Measurements from ENCODE around the gene RARB.

The RARB gene

DNA sequence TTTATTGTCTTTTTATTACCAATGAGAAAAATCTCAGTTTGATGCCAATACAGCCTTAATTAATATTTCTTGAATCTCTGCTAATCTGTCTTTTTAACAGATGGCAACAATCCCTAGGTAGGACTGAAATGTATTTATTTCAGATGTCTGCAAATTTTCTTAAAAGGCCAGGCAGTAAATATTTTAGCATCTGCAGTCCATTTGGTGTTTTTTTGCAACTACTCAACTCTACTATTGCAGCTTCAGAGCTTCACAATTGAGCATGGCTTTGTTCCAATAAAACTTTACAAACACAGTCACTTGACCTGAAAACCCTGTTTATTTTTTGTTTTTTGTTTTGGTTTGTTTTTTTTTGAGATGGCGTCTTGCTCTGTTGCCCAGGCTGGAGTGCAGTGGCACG, 82.7 kb downstream of the RARB start:
- DNase-seq = no peak

- no peak for DNase-seq
Measured at GRCh38 chr3:25511972-25512721, 84.1 kb downstream of the RARB start.

GRCh38 chr3:25513642-25514266, 85.7 kb downstream of the RARB start:
- DNase-seq = no peak

- no peak for DNase-seq
Measured at GRCh38 chr3:25515171-25515570, 87.1 kb downstream of the RARB start.

GRCh38 chr3:25520926-25521559, 93.0 kb downstream of the RARB start:
- DNase-seq = no peak

- DNase-seq = no peak
Measured at GRCh38 chr3:25527336-25527735, 99.3 kb downstream of the RARB start.

GRCh38 chr3:25527801-25528200, 99.7 kb downstream of the RARB start:
- DNase-seq = no peak

GRCh38 chr3:25531971-25532370, 103.9 kb downstream of the RARB start:
- no peak for DNase-seq

DNA sequence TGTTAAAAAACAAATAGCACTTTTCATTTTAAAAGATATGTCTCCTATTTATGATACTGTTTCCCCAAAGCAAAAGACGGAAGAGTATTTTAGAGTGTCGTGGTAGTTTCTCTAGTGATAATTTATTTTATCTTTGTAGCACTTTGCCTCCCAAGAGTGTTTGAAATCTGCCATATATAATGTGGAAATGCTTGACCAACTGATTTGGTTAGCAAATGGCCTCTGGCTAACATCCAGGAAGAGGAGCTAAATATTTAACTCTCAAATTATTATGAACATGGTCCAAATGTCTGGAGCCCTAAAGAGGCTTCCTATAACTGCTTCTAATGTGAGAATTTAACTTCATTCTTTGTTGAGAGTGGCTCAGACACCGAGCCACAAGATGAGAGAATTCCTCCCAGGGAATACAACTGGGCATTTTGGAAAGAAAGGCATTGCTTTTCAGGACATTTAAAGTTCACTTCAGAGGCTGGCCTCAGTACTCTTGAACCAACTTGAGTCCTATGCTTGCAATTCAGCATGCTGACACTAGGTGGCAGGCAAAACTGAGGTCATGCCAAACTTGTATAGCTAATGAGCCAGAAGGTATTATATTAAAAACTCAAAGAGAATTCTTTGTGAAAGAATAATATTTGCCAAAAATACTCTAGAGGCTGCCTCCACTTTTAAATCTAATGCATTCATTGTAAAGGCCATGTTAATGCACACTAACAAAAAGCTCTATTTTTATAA, 104.5 kb downstream of the RARB start:
- DNase-seq = no peak

DNA sequence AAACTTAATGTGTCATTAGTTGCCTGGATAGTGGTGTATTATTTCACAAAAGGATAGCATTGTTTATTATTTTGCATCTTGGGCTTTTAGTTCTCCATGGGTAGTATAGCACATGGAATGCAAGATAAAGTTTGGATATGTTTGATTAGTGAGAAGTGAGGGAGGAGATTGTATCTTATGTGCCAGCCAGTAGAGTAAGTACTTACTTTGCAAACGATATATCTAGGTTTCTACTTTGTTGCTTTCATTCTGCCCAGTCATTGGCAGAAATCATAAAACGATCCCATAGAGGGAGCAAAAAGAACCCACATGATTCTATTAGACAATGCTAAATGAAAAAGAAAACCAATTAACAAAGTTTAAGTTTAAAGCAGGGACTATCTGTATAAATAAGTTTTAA, 105.3 kb downstream of the RARB start:
- DNase-seq = no peak

DNA sequence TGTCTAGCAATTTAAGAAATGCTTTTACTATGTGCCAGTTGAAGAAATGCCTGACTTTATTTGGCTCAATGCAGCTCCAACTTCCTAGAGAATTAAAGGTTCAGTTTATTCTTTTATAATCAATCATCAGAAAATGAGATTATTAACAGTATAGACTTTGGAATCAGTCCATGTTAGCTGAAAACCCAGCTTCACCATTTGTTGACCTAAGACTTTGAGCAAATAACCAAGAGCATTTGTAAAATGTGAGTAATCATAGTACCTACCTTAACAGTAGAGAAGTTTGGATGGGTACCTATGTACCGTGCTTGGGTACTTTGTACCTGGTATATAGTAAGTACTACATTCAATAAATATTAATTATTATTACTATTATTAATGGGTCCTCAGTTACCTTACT, 105.9 kb downstream of the RARB start:
- DNase-seq = no peak

DNA sequence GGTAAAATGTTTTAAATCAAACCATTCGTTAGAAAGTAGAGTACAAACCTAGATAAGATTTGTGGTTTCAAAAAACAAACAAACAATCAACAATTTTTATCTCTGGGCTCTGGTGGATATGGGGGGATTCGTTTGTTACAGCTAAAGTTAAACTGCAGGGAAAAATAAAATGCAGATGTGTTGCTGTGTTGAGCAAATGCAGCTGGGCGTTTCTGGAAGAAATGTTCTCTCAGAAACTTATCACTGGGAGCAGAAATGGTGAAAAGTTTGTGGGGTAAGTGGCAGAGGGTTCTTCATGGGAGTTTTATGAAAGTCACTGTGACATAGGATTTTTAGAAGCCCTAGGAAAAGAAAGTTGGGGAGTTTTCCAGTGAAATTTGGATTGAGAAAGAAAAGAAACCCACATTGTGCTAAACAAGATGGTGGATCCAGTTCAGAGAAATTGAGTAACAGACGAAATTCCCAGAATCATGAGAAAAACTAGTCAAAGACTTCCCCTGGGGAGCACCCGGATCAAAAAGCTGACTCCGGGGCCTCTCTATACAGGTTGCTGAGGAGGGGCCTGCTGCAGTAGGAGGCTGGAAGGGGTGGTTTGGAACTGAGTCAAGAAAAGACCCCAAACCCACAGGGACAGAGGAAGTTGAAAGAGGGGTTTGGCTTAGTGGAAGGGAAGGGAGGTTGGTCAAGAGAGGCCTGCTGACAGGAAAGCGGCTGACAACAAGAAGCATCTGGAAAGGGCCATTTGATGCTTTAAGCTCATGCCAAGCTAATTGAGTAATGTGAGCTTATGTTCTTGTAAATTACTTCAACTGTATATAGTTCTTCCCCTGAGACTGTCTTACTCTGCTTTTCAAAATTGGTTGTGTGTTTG, 108.7 kb downstream of the RARB start:
- no peak for DNase-seq

DNA sequence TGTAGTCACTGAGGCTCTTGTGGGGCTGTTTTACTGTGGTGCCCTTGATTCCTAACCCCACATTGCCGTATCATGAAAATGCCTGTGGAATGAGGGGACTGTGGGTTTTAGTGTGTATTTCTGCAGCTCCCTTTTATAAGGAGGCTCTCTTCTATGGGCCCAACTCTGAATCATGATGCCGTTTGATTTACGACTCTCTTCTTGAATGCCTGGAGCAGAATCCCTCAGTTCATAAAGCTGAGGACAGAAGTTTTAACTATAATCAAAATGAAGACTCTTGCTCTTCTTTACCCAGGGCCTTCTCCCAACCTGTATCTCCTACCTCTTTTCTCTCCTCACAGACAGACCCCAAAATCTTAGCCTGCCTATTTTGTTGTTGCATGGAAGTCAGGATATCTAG, 109.5 kb downstream of the RARB start:
- no peak for DNase-seq

- DNase-seq = no peak
Measured at GRCh38 chr3:25540273-25540672, 112.2 kb downstream of the RARB start.

GRCh38 chr3:25542492-25543039, 114.5 kb downstream of the RARB start:
- peak; percentile 39 for DNase-seq

- no peak for DNase-seq
Measured at GRCh38 chr3:25547103-25547502, 119.0 kb downstream of the RARB start.

- no peak for DNase-seq
Measured at GRCh38 chr3:25547943-25548674, 120.0 kb downstream of the RARB start.

- no peak for DNase-seq
Measured at GRCh38 chr3:25548836-25549235, 120.8 kb downstream of the RARB start.

- DNase-seq = no peak
Measured at GRCh38 chr3:25552251-25552650, 124.2 kb downstream of the RARB start.

DNA sequence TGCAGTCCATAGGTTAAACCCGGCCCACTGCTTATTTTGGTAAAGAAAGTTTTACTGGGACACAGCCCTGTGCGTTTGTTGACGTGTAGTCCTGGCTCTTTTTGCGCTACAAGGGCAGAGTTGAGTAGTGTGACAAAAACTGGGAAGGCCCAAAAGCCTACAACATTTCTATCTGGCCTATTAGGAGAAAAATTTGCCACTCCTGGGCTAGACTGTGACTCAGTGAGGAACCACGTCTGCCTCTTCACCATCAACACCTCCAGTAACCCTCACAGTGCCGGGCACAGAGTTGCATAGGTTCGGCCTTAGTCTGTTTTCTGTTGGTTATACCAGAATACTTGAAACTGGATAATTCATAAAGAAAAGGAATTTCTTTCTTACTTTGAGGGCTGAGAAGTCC, 126.3 kb downstream of the RARB start:
- no peak for DNase-seq

GRCh38 chr3:25555695-25556437, 127.8 kb downstream of the RARB start:
- DNase-seq = no peak

Measured in NCI-H187 treated with DMSO at 0.1 percent for 48 hours (cell line).